Thoracic aorta (tissue), 2 donors: ENCODE data around the gene ZNF749. TPM values are rescaled to one million over a fixed set of nuclear protein-coding genes. Genes with fewer than 3 reads are reported as not detected.

Source experiments
- ATAC-seq: fragments of 150-250 bp; one replicate; pipeline ENCODE4 v1.8.0; 2017; ENCODE audit warnings: low read depth; ENCODE audit not compliant: insufficient number of reproducible peaks, low FRiP score
- DNase-seq: peaks from one replicate; pipeline ENCODE4 v3.0.0-alpha.2; 2020; ENCODE audit warnings: low spot score
- H3K27ac ChIP-seq, 2 donors: fragments of 200-600 bp; sonication (generic); 1 replicate in 1 of 2; 2 replicates in 1 of 2; pipeline ENCODE4 v1.5.1; 2016; ENCODE audit warnings: mild to moderate bottlenecking in 2 of 2, moderate library complexity in 2 of 2
- H3K27me3 ChIP-seq: fragments of 200-600 bp; sonication (generic); replicated peaks from 2 replicates; pipeline ENCODE4 v1.6.0; 2016; ENCODE audit warnings: mild to moderate bottlenecking; ENCODE audit not compliant: insufficient read depth
- H3K36me3 ChIP-seq: fragments of 200-600 bp; sonication (generic); one replicate; pipeline ENCODE4 v1.5.1; 2016
- H3K4me1 ChIP-seq, 2 donors: fragments of 200-600 bp; sonication (generic); 1 replicate in 1 of 2; 2 replicates in 1 of 2; pipeline versions ENCODE4 v1.5.1 to v1.6.0; 2016; ENCODE audit warnings: low read depth in 2 of 2, mild to moderate bottlenecking in 1 of 2; ENCODE audit not compliant: control insufficient read depth in 1 of 2
- H3K4me3 ChIP-seq: fragments of 200-600 bp; sonication (generic); 2 replicates; pipeline ENCODE4 v1.5.1; 2016; ENCODE audit warnings: mild to moderate bottlenecking
- H3K9me3 ChIP-seq: fragments of 200-600 bp; sonication (generic); 2 replicates; pipeline ENCODE4 v1.5.1; 2016
- total RNA-seq, 2 donors: library from RNA; depleted of rRNA; stranded (reverse); fragments of >200 nt; gene quantifications; one replicate each; pipeline versions ENCODE4 v1.1.0 to v1.2.3, GENCODE V29; 2016
- TF ChIP-seq, protein P1 (sequence below): fragments of 200-600 bp; sonication (generic); IDR thresholded peaks from one replicate; pipeline ENCODE4 v1.5.1; 2019; ENCODE audit warnings: antibody characterized with exemption

Gene ZNF749
- total RNA-seq, 2 donors from 2014 or later: 3.0 to 19.2 TPM

DNA sequence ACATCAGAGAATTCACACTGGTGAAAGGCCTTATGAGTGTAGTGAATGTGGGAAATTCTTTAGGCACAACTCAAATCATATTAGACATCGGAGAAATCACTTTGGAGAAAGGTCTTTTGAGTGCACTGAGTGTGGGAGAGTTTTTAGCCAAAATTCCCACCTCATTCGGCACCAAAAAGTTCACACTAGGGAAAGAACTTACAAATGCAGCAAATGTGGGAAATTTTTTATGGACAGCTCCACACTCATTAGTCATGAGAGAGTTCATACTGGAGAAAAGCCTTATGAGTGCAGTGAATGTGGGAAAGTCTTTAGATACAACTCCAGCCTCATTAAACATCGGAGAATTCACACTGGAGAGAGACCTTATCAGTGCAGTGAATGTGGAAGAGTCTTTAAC is 14.1 kb upstream of the ZNF749 start:
- TF ChIP-seq, protein P1, sequence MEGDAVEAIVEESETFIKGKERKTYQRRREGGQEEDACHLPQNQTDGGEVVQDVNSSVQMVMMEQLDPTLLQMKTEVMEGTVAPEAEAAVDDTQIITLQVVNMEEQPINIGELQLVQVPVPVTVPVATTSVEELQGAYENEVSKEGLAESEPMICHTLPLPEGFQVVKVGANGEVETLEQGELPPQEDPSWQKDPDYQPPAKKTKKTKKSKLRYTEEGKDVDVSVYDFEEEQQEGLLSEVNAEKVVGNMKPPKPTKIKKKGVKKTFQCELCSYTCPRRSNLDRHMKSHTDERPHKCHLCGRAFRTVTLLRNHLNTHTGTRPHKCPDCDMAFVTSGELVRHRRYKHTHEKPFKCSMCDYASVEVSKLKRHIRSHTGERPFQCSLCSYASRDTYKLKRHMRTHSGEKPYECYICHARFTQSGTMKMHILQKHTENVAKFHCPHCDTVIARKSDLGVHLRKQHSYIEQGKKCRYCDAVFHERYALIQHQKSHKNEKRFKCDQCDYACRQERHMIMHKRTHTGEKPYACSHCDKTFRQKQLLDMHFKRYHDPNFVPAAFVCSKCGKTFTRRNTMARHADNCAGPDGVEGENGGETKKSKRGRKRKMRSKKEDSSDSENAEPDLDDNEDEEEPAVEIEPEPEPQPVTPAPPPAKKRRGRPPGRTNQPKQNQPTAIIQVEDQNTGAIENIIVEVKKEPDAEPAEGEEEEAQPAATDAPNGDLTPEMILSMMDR: no peak
- Histone ChIP-seq H3K27ac (no peak overlapping the region), H3K36me3 (peaks cover 61% of the 10 kb centered on the region), H3K4me3 (no peak overlapping the region), H3K4me1 (no peaks in the 10 kb centered on the region), H3K9me3 (peaks cover 73% of the 10 kb centered on the region), H3K27me3 (no peaks in the 10 kb centered on the region)
- DNase-seq: no peak
- no peak for ATAC-seq

DNA sequence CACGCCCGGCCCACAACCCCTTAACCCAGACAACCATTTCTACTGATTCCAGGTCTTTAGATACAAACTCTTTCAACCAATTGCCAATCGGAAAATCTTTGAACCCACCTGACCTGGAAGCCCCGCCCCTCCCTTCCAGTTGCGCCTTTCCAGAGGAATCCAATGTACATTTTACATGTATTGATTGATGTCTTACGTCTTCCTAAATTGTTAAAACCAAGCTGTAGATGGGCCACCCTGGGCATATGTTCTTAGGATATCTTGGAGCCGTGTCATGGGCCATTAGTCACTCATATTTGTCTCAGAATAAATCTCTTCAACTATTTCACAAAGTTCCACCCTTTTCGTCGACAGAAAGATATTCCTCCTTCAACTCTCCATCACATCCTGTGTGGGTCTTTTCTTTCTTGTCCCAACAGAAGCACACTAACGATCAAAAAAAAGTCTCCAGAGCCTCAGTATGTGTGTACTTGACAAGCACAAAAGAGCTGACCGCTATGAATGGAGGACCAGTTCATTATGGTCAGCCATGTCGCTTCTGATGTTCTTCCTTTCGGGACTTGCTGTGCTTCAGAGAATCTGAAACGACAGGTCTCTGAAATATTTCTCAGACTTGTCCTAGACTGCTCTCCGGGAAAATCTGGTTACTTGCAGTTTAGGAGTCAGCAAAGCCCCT is 601 bp upstream of the ZNF749 start:
- DNase-seq (no peak), ATAC-seq (no peak)
- TF ChIP-seq, protein P1: no peak
- no peaks in the 10 kb centered on the region for H3K27me3 ChIP-seq
- H3K4me1 ChIP-seq: peaks cover 15 to 20% of the 10 kb centered on the region in 2 donors
- H3K9me3 ChIP-seq: peaks cover 6% of the 10 kb centered on the region
- H3K27ac ChIP-seq: no peak overlapping the region
- H3K4me3 ChIP-seq: peak overlapping the region; percentile 87
- H3K36me3 ChIP-seq: peaks cover 8% of the 10 kb centered on the region

DNA sequence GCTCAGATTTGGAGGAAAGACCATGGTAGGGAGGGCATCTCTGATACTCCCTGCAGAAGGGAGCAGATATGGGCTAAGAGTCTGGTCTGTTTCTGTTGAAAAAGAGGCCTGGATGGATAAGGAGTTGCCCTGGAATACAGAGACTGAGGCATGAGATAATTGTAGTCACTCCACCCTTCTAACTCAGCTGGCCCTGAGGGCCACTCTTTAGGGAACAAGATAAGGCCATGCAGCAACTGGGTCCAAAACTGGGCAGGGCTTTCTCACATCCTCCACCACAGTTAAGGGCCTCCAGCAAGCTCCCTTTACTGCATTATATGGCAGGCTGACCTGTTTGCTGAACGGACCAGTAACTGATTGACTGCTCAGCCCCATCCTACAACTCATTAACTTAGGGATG is 1.3 kb downstream of the ZNF749 start:
- TF ChIP-seq, protein P1: no peak
- DNase-seq (no peak), ATAC-seq (no peak)
- H3K9me3 ChIP-seq: peaks cover 13% of the 10 kb centered on the region
- H3K4me1 ChIP-seq: peaks cover 15 to 20% of the 10 kb centered on the region in 2 donors
- peaks cover 8% of the 10 kb centered on the region for H3K36me3 ChIP-seq
- peak overlapping the region; percentile 87 for H3K4me3 ChIP-seq
- no peak overlapping the region for H3K27ac ChIP-seq
- no peaks in the 10 kb centered on the region for H3K27me3 ChIP-seq

DNA sequence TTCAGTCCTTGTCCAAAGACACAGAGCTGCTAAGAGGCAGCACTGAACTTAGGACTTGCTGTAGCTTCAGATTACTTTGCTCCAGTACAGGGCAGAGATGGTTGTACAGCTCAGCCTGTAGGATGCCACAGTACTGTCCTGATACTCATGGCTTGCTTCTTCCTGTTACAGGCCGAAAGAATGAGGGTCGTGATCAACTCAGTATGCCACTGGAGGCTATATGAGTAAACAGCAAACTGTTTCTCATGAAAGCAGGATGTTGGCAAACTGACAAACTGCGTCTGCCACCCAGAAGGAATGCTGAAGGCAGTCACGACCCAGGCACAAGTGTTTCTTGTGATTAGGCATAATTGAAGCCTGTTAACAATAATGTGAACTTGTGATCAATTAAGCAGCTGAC is 2.8 kb downstream of the ZNF749 start:
- H3K4me1 ChIP-seq: peaks cover 15 to 20% of the 10 kb centered on the region in 2 donors
- no peak for DNase-seq
- no peak for ATAC-seq
- TF ChIP-seq, protein P1: no peak
- H3K9me3 ChIP-seq: peaks cover 27% of the 10 kb centered on the region
- no peak overlapping the region for H3K27ac ChIP-seq
- H3K36me3 ChIP-seq: peaks cover 11% of the 10 kb centered on the region
- no peaks in the 10 kb centered on the region for H3K27me3 ChIP-seq
- H3K4me3 ChIP-seq: no peak overlapping the region

GRCh38 chr19:57438925-57439324 is 3.8 kb downstream of the ZNF749 start:
- Histone ChIP-seq H3K36me3 (peaks cover 13% of the 10 kb centered on the region), H3K4me3 (no peak overlapping the region), H3K9me3 (peaks cover 31% of the 10 kb centered on the region), H3K27me3 (no peaks in the 10 kb centered on the region), H3K4me1 (peaks cover 15 to 20% of the 10 kb centered on the region in 2 donors), H3K27ac (no peak overlapping the region)
- ATAC-seq (no peak), DNase-seq (no peak)
- TF ChIP-seq, protein P1: no peak
